GM12878 (cell line): Measurements from ENCODE around the gene AREG. TPM values are rescaled to one million over a fixed set of nuclear protein-coding genes. Genes with fewer than 3 reads are reported as not detected.

Source experiments
- ATAC-seq: fragments of 200-7000 bp; cut with Tn5 transposase; 3 replicates; pipeline ENCODE4 v1.9.1; 2020; ENCODE audit warnings: mild to moderate bottlenecking, moderate library complexity
- BruUV-seq: library from RNA; stranded (reverse); fragments of 400-500 nt; replicated peaks from 2 replicates; lab custom pipeline; 2021; lab: Mats Ljungman, UMichigan
- CTCF ChIA-PET: fragments of 300-600 bp; sonication (Branson Sonifier 250); formaldehyde crosslinking; extraction: SDS; loops from one replicate; lab custom pipeline; 2021; ENCODE audit warnings: inconsistent platforms; lab: Yijun Ruan, JAX
- POLR2A ChIA-PET: fragments of 350-600 bp; formaldehyde crosslinking; extraction: SDS; loops from one replicate; lab custom pipeline; 2021; ENCODE audit warnings: inconsistent platforms; lab: Charles Lee
- RAD21 ChIA-PET: fragments of 300-600 bp; sonication (Branson Sonifier 250); formaldehyde crosslinking; loops from one replicate; lab custom pipeline; 2023; ENCODE audit warnings: antibody characterized with exemption; ENCODE audit not compliant: unreplicated experiment; lab: Charles Lee
- SMC1A ChIA-PET: fragments of 300-600 bp; sonication (Branson Sonifier 250); formaldehyde crosslinking; loops from one replicate; lab custom pipeline; 2023; ENCODE audit not compliant: unreplicated experiment, uncharacterized antibody; lab: Charles Lee
- DNase-seq: peaks from one replicate; pipeline ENCODE4 v3.0.0-alpha.2; 2011; ENCODE audit warnings: low read depth, low spot score
- FAIRE-seq: peaks from 3 replicates; lab custom pipeline; 2011; peaks lifted over from hg19 to GRCh38; lab: Jason Lieb, UNC
- H2AFZ ChIP-seq: 2 replicates; pipeline ENCODE4 v1.6.0; 2011; ENCODE audit warnings: low read depth, low read length, control low read depth; ENCODE audit not compliant: control insufficient read depth
- H3K27ac ChIP-seq: 2 replicates; pipeline ENCODE4 v1.5.1; 2011; ENCODE audit warnings: control low read depth; ENCODE audit not compliant: control insufficient read depth, insufficient read depth
- H3K27me3 ChIP-seq, 2 experiments: replicated peaks in 1 of 2; 2 replicates each; pipeline versions ENCODE4 v1.6.0 to v1.6.1; 2011; ENCODE audit warnings: low read length in 1 of 2; ENCODE audit not compliant: control insufficient read depth in 2 of 2, insufficient read depth in 2 of 2
- H3K36me3 ChIP-seq, 2 experiments: 2 replicates each; pipeline ENCODE4 v1.5.1; 2011; ENCODE audit warnings: low read length in 1 of 2; ENCODE audit not compliant: control insufficient read depth in 2 of 2, insufficient read depth in 2 of 2
- H3K4me1 ChIP-seq: 2 replicates; pipeline ENCODE4 v1.6.1; 2011; ENCODE audit warnings: mild to moderate bottlenecking, low read length, moderate library complexity, mixed read lengths; ENCODE audit not compliant: control insufficient read depth, insufficient read depth
- H3K4me2 ChIP-seq: 2 replicates; pipeline ENCODE4 v1.6.0; 2011; ENCODE audit warnings: control low read depth; ENCODE audit not compliant: control insufficient read depth, insufficient read depth
- H3K4me3 ChIP-seq: fragments of 200-600 bp; sonication (generic); 2 replicates; pipeline ENCODE4 v1.5.1; 2016
- H3K79me2 ChIP-seq: 2 replicates; pipeline ENCODE4 v1.6.0; 2011; ENCODE audit warnings: low read length; ENCODE audit not compliant: control insufficient read depth, insufficient read depth
- H3K9ac ChIP-seq: 2 replicates; pipeline ENCODE4 v1.8.0; 2011; ENCODE audit warnings: low read length, control low read depth, mixed read lengths; ENCODE audit not compliant: control insufficient read depth, insufficient read depth
- H3K9me3 ChIP-seq: replicated peaks from 3 replicates; pipeline ENCODE4 v1.5.1; 2011; ENCODE audit warnings: mild to moderate bottlenecking, low read length; ENCODE audit not compliant: control insufficient read depth, insufficient read depth
- H4K20me1 ChIP-seq: 2 replicates; pipeline ENCODE4 v1.6.0; 2011; ENCODE audit not compliant: control insufficient read depth, insufficient read depth
- ATF7 ChIP-seq: fragments of 450-650 bp; IDR thresholded peaks from 2 replicates; pipeline ENCODE4 v1.6.1; 2016; ENCODE audit warnings: low read depth, mild to moderate bottlenecking
- CEBPB ChIP-seq, 2 experiments: fragments of 150-350 bp in 1 of 2; IDR thresholded peaks; 2 replicates each; pipeline ENCODE4 v1.6.1; 2012 to 2014; ENCODE audit warnings: low read depth in 2 of 2, low read length in 2 of 2, borderline replicate concordance in 1 of 2, inconsistent platforms in 1 of 2
- CREM ChIP-seq: IDR thresholded peaks from 2 replicates; pipeline ENCODE4 v1.6.1; 2014; ENCODE audit warnings: antibody characterized with exemption, low read depth
- SPI1 ChIP-seq: IDR thresholded peaks from 2 replicates; pipeline ENCODE4 v1.6.1; 2011; ENCODE audit warnings: low read depth, mild to moderate bottlenecking, low read length, moderate library complexity, borderline replicate concordance; ENCODE audit not compliant: insufficient read depth
- TAF1 ChIP-seq: IDR thresholded peaks from 2 replicates; pipeline ENCODE4 v1.6.1; 2011; ENCODE audit warnings: mild to moderate bottlenecking, low read depth, low read length, borderline replicate concordance
- TARDBP ChIP-seq: IDR thresholded peaks from 2 replicates; pipeline ENCODE4 v1.6.1; 2016; ENCODE audit warnings: borderline replicate concordance
- YBX1 ChIP-seq: fragments of 450-650 bp; IDR thresholded peaks from 2 replicates; pipeline ENCODE4 v1.6.1; 2016; ENCODE audit warnings: antibody characterized with exemption
- ZBED1 ChIP-seq: IDR thresholded peaks from 2 replicates; pipeline ENCODE4 v1.6.1; 2016; ENCODE audit warnings: borderline replicate concordance
- ZNF24 ChIP-seq: fragments of 450-650 bp; IDR thresholded peaks from 2 replicates; pipeline ENCODE4 v1.6.1; 2017; ENCODE audit warnings: antibody characterized with exemption, mild to moderate bottlenecking
- WGBS: methylation state at CpG from one replicate; pipeline ENCODE4 v1.1.6; 2016; ENCODE audit warnings: low lambda C conversion rate; ENCODE audit not compliant: insufficient replicate concordance, insufficient coverage; ENCODE audit errors: missing lambda C conversion rate; 5-methylcytosine and 5-hydroxymethylcytosine counted together
- in situ Hi-C: fragments of 300-500 bp; cut with MboI; formaldehyde crosslinking; loops from 9 replicates; pipeline ENCODE4 v1.14.3; 2018; ENCODE audit warnings: mixed read lengths
- intact Hi-C: fragments of 100-400 bp; cut with micrococcal nuclease; formaldehyde crosslinking; loops from one replicate; pipeline ENCODE4 v1.14.2; 2022; ENCODE audit not compliant: unreplicated experiment
- polyA plus RNA-seq, 11 experiments: library from polyadenylated mRNA; depleted of rRNA in 4 of 11; unstranded in 6 of 11; stranded (reverse) in 5 of 11; fragments of >200 nt; fragmentation: Nextera tagmentation in 4 of 11; fragmentation: Illumina TruSeq in 1 of 11; extraction: Ambion mirVana in 4 of 11; extraction: Trizol in 1 of 11; gene quantifications; 1 replicate in 1 of 11; 2 replicates in 10 of 11; pipeline versions ENCODE4 v1.2.1 to v1.2.3, GENCODE V29; 2011 to 2016; ENCODE audit warnings: inconsistent platforms in 2 of 11, missing spikeins in 2 of 11, low read depth in 1 of 11
- total RNA-seq, 4 experiments: library from RNA; depleted of rRNA in 3 of 4; stranded (reverse); fragments of >200 nt in 3 of 4; fragmentation: Illumina TruSeq in 1 of 4; extraction: Trizol in 1 of 4; gene quantifications; 2 replicates each; pipeline versions ENCODE4 v1.2.1 to v1.2.3, GENCODE V29; 2013 to 2021
- TF ChIP-seq, protein P1 (sequence below), 3 experiments: IDR thresholded peaks in 2 of 3; conservative IDR thresholded peaks in 1 of 3; 2 replicates each; pipeline ENCODE4 v1.5.1; 2011; ENCODE audit warnings: low read depth in 3 of 3, low read length in 3 of 3, mild to moderate bottlenecking in 3 of 3, control low read depth in 2 of 3, moderate library complexity in 2 of 3, inconsistent platforms in 1 of 3, mixed read lengths in 1 of 3; ENCODE audit not compliant: control insufficient read depth in 2 of 3, insufficient read depth in 1 of 3; ENCODE audit errors: extremely low read depth in 1 of 3
- TF ChIP-seq, protein P2 (sequence below): fragments of 450-650 bp; IDR thresholded peaks from 2 replicates; pipeline ENCODE4 v1.6.1; 2016; ENCODE audit warnings: mild to moderate bottlenecking, moderate library complexity, borderline replicate concordance
- TF ChIP-seq, protein P3 (sequence below): fragments of 450-650 bp; IDR thresholded peaks from 2 replicates; pipeline ENCODE4 v1.6.1; 2016; ENCODE audit warnings: mild to moderate bottlenecking
- TF ChIP-seq, protein P4 (sequence below): IDR thresholded peaks from 2 replicates; pipeline ENCODE4 v1.6.1; 2011; ENCODE audit warnings: low read depth, low read length, improper control_type of control experiment, borderline replicate concordance
- TF ChIP-seq, protein P5 (sequence below): fragments of 450-650 bp; IDR thresholded peaks from 2 replicates; pipeline ENCODE4 v1.6.1; 2016; ENCODE audit warnings: mild to moderate bottlenecking

The AREG gene
- total and polyA plus RNA-seq, 10 of the 15 experiments (the other 5 are each of a cell fraction or from before 2014, with no cell fraction given), result 0.25 to 0.37 TPM; not detected in 8

DNA sequence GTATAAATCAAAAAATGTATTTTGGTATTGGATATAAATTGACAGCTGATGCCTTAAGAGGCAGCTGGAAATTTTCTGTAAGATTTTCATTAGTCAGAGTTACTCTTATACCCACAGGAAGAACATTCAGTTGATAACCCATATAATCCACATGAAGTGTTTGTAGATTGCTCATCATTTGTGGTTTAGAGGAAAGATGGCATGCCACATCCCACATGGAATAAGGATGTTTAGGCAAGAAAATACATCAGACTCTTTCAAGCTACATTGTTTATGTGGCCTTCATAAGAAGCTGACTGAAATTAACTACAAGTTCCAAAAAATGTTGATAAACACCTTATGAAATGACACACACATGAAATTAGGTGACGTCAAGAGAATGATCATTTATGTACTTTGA lies 56.6 kb downstream of the AREG start (continued):
- TF ChIP-seq, protein P1, sequence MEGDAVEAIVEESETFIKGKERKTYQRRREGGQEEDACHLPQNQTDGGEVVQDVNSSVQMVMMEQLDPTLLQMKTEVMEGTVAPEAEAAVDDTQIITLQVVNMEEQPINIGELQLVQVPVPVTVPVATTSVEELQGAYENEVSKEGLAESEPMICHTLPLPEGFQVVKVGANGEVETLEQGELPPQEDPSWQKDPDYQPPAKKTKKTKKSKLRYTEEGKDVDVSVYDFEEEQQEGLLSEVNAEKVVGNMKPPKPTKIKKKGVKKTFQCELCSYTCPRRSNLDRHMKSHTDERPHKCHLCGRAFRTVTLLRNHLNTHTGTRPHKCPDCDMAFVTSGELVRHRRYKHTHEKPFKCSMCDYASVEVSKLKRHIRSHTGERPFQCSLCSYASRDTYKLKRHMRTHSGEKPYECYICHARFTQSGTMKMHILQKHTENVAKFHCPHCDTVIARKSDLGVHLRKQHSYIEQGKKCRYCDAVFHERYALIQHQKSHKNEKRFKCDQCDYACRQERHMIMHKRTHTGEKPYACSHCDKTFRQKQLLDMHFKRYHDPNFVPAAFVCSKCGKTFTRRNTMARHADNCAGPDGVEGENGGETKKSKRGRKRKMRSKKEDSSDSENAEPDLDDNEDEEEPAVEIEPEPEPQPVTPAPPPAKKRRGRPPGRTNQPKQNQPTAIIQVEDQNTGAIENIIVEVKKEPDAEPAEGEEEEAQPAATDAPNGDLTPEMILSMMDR (IDR thresholded peaks at IDR 0.05 in 2 of 3, conservative IDR thresholded peaks at IDR 0.05 in 1 of 3; ENCODE audit: control insufficient read depth in 2 of 3, extremely low read depth in 1 of 3, insufficient read depth in 1 of 3, low read depth in 3 of 3, low read length in 3 of 3), result no peak
- TF ChIP-seq ATF7, result no peak
- TF ChIP-seq, protein P2, sequence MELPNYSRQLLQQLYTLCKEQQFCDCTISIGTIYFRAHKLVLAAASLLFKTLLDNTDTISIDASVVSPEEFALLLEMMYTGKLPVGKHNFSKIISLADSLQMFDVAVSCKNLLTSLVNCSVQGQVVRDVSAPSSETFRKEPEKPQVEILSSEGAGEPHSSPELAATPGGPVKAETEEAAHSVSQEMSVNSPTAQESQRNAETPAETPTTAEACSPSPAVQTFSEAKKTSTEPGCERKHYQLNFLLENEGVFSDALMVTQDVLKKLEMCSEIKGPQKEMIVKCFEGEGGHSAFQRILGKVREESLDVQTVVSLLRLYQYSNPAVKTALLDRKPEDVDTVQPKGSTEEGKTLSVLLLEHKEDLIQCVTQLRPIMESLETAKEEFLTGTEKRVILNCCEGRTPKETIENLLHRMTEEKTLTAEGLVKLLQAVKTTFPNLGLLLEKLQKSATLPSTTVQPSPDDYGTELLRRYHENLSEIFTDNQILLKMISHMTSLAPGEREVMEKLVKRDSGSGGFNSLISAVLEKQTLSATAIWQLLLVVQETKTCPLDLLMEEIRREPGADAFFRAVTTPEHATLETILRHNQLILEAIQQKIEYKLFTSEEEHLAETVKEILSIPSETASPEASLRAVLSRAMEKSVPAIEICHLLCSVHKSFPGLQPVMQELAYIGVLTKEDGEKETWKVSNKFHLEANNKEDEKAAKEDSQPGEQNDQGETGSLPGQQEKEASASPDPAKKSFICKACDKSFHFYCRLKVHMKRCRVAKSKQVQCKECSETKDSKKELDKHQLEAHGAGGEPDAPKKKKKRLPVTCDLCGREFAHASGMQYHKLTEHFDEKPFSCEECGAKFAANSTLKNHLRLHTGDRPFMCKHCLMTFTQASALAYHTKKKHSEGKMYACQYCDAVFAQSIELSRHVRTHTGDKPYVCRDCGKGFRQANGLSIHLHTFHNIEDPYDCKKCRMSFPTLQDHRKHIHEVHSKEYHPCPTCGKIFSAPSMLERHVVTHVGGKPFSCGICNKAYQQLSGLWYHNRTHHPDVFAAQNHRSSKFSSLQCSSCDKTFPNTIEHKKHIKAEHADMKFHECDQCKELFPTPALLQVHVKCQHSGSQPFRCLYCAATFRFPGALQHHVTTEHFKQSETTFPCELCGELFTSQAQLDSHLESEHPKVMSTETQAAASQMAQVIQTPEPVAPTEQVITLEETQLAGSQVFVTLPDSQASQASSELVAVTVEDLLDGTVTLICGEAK, result no peak
- no peak for TF ChIP-seq TAF1
- TF ChIP-seq CEBPB (IDR thresholded peaks at IDR 0.05; ENCODE audit: borderline replicate concordance in 1 of 2, low read depth in 2 of 2, low read length in 2 of 2), result no peak

DNA sequence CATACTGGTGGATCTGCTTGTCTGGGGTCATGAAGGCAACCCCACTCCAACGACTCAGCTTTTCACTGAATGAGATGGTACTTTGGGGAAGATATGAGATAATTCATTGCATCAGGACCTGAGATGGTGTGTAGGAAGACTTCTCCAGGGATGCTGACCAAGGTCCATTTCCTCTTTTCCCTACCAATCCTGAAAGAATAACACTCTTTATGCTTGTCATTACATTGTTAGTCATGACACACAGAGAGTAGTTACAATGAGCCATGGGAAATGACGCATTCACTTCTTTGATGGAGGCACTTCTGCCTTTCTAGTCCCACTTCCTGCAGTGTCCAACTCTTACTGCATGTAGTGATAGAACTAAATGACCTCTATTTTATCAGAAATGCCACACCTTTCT lies 58.6 kb downstream of the AREG start:
- H3K9ac ChIP-seq, result no peak overlapping the region
- no peak overlapping the region for H2AFZ ChIP-seq
- DNase-seq, result no peak
- no peaks in the 10 kb centered on the region for H3K4me1 ChIP-seq
- no peaks in the 10 kb centered on the region for H4K20me1 ChIP-seq
- no peak for ATAC-seq
- CTCF ChIA-PET, result no interaction called here
- no peaks in the 10 kb centered on the region for H3K79me2 ChIP-seq
- H3K9me3 ChIP-seq, result no peaks in the 10 kb centered on the region
- POLR2A ChIA-PET, result no interaction called here
- no TSS peak for BruUV-seq
- no peak overlapping the region for H3K4me3 ChIP-seq
- no peak for FAIRE-seq
- in situ Hi-C loops, result no loop called here
- SMC1A ChIA-PET, result interaction anchor here (0.6 kb wide), 1 partner anchor 120 kb away, joined by 3 read pairs; no protein-coding TSS in a partner anchor
- intact Hi-C loops, result no loop called here
- H3K27ac ChIP-seq, result no peak overlapping the region
- peaks cover 0 to 3% of the 10 kb centered on the region in 2 experiments; a peak in 2 of 4 replicates for H3K27me3 ChIP-seq
- RAD21 ChIA-PET, result no interaction called here
- WGBS, result 38% methylated on average over 2 of the region's 2 CpGs
- H3K4me2 ChIP-seq, result no peak overlapping the region
- H3K36me3 ChIP-seq, result no peaks in the 10 kb centered on the region
- TF ChIP-seq SPI1 (no peak), YBX1 (no peak), ZNF24 (no peak), CREM (no peak), TARDBP (no peak), ZBED1 (no peak)
- TF ChIP-seq, protein P3, sequence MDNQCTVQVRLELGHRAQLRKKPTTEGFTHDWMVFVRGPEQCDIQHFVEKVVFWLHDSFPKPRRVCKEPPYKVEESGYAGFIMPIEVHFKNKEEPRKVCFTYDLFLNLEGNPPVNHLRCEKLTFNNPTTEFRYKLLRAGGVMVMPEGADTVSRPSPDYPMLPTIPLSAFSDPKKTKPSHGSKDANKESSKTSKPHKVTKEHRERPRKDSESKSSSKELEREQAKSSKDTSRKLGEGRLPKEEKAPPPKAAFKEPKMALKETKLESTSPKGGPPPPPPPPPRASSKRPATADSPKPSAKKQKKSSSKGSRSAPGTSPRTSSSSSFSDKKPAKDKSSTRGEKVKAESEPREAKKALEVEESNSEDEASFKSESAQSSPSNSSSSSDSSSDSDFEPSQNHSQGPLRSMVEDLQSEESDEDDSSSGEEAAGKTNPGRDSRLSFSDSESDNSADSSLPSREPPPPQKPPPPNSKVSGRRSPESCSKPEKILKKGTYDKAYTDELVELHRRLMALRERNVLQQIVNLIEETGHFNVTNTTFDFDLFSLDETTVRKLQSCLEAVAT, result no peak
- TF ChIP-seq, protein P4, sequence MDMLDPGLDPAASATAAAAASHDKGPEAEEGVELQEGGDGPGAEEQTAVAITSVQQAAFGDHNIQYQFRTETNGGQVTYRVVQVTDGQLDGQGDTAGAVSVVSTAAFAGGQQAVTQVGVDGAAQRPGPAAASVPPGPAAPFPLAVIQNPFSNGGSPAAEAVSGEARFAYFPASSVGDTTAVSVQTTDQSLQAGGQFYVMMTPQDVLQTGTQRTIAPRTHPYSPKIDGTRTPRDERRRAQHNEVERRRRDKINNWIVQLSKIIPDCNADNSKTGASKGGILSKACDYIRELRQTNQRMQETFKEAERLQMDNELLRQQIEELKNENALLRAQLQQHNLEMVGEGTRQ, result no peak
- TF ChIP-seq, protein P5, sequence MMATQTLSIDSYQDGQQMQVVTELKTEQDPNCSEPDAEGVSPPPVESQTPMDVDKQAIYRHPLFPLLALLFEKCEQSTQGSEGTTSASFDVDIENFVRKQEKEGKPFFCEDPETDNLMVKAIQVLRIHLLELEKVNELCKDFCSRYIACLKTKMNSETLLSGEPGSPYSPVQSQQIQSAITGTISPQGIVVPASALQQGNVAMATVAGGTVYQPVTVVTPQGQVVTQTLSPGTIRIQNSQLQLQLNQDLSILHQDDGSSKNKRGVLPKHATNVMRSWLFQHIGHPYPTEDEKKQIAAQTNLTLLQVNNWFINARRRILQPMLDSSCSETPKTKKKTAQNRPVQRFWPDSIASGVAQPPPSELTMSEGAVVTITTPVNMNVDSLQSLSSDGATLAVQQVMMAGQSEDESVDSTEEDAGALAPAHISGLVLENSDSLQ, result no peak
